Loucy (cell line): ENCODE data around the gene THPO.

Source experiments
- H2AFZ ChIP-seq: fragments of 200-600 bp; sonication (generic); 2 replicates; pipeline ENCODE4 v1.6.0; 2016; ENCODE audit warnings: antibody characterized with exemption, mild to moderate bottlenecking, low read length, moderate library complexity
- H3F3A ChIP-seq: fragments of 200-600 bp; 2 replicates; pipeline ENCODE4 v1.6.0; 2016; ENCODE audit warnings: antibody characterized with exemption, low read depth, mild to moderate bottlenecking
- H3K27me3 ChIP-seq: fragments of 200-600 bp; sonication (generic); 2 replicates; pipeline ENCODE4 v1.6.1; 2014; ENCODE audit warnings: low read length, mild to moderate bottlenecking; ENCODE audit not compliant: insufficient read depth, poor library complexity, severe bottlenecking
- H3K36me3 ChIP-seq: fragments of 200-600 bp; sonication (generic); 2 replicates; pipeline ENCODE4 v1.6.1; 2016; ENCODE audit warnings: low read length; ENCODE audit not compliant: insufficient read depth
- H3K4me1 ChIP-seq: fragments of 200-600 bp; sonication (generic); 2 replicates; pipeline ENCODE4 v1.5.1; 2014; ENCODE audit warnings: low read length, mild to moderate bottlenecking; ENCODE audit not compliant: insufficient read depth, poor library complexity, severe bottlenecking
- H3K4me2 ChIP-seq: fragments of 200-600 bp; sonication (generic); 2 replicates; pipeline ENCODE4 v1.6.0; 2014; ENCODE audit warnings: antibody characterized with exemption, low read length, low read depth, mild to moderate bottlenecking; ENCODE audit not compliant: poor library complexity, severe bottlenecking
- H3K4me3 ChIP-seq: fragments of 200-600 bp; sonication (generic); 2 replicates; pipeline ENCODE4 v1.5.1; 2014; ENCODE audit warnings: low read length, mild to moderate bottlenecking, mixed read lengths; ENCODE audit not compliant: poor library complexity, severe bottlenecking
- H3K79me2 ChIP-seq: fragments of 200-600 bp; sonication (generic); 2 replicates; pipeline ENCODE4 v1.6.1; 2014; ENCODE audit warnings: low read length; ENCODE audit not compliant: insufficient read depth
- H3K9ac ChIP-seq: fragments of 200-600 bp; sonication (generic); 2 replicates; pipeline ENCODE4 v1.6.0; 2014; ENCODE audit warnings: mild to moderate bottlenecking, low read depth, low read length, moderate library complexity; ENCODE audit not compliant: poor library complexity, severe bottlenecking
- H3K9me2 ChIP-seq: fragments of 200-600 bp; sonication (generic); replicated peaks from 2 replicates; pipeline ENCODE4 v1.6.1; 2016; ENCODE audit warnings: low read depth, low read length, mixed read lengths
- H3K9me3 ChIP-seq: fragments of 200-600 bp; sonication (generic); 2 replicates; pipeline ENCODE4 v1.6.1; 2014; ENCODE audit warnings: mild to moderate bottlenecking, antibody characterized with exemption, low read length, low read depth; ENCODE audit not compliant: insufficient read depth
- H4K20me1 ChIP-seq: fragments of 200-600 bp; sonication (generic); 2 replicates; pipeline ENCODE4 v1.6.0; 2014; ENCODE audit warnings: antibody characterized with exemption, low read length, mild to moderate bottlenecking; ENCODE audit not compliant: insufficient read depth, poor library complexity, severe bottlenecking
- EZH2phosphoT487 ChIP-seq: fragments of 200-600 bp; IDR thresholded peaks from 2 replicates; pipeline ENCODE4 v1.6.1; 2018; ENCODE audit warnings: antibody characterized with exemption, mild to moderate bottlenecking, moderate library complexity, borderline replicate concordance
- TF ChIP-seq, protein P1 (sequence below): fragments of 200-600 bp; sonication (generic); conservative IDR thresholded peaks from 2 replicates; pipeline ENCODE4 v1.5.1; 2014; ENCODE audit warnings: mild to moderate bottlenecking, antibody characterized with exemption, low read length

The THPO gene

DNA sequence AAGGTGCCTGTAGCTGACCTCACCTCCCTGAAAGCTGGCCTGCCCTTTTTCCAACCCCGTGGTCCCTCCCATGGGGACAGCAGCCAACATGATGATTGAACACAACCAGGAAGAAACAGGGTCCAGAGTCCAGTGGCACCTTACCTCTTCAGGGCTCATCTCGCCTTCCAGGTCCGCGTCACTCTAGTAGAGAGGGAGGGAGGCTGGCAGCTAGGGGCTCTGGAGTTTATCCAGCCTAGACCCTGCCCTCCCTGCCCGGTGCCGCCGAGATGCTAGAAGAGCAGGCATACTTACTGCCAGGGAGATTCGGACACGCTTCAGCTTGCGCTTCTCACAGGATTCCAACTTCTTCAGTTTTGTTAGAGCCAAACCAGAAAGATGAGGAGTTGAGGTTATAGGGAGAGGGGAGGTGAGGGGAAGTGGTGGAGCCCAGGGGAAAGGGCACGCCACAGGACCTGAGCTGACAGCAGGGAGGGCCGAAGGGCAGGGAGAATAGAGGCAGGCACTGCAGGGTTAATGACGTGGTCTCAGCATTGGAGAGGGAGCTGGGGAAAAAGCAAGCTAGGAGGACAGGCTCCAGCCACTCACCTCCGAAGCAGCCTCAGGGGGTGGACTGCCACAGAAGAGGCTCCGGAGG, 25.7 kb downstream of the THPO start:
- Histone ChIP-seq H3K4me1 (no peaks in the 10 kb centered on the region), H3K36me3 (no peaks in the 10 kb centered on the region), H3K9me2 (no peaks in the 10 kb centered on the region), H3K4me2 (no peak overlapping the region), H3K79me2 (no peaks in the 10 kb centered on the region), H3K9me3 (no peaks in the 10 kb centered on the region), H3F3A (no peaks in the 10 kb centered on the region), H3K27me3 (no peaks in the 10 kb centered on the region), H3K9ac (no peak overlapping the region), H4K20me1 (no peaks in the 10 kb centered on the region), H3K4me3 (no peak overlapping the region), H2AFZ (no peak overlapping the region)
- no peak for TF ChIP-seq EZH2phosphoT487
- TF ChIP-seq, protein P1, sequence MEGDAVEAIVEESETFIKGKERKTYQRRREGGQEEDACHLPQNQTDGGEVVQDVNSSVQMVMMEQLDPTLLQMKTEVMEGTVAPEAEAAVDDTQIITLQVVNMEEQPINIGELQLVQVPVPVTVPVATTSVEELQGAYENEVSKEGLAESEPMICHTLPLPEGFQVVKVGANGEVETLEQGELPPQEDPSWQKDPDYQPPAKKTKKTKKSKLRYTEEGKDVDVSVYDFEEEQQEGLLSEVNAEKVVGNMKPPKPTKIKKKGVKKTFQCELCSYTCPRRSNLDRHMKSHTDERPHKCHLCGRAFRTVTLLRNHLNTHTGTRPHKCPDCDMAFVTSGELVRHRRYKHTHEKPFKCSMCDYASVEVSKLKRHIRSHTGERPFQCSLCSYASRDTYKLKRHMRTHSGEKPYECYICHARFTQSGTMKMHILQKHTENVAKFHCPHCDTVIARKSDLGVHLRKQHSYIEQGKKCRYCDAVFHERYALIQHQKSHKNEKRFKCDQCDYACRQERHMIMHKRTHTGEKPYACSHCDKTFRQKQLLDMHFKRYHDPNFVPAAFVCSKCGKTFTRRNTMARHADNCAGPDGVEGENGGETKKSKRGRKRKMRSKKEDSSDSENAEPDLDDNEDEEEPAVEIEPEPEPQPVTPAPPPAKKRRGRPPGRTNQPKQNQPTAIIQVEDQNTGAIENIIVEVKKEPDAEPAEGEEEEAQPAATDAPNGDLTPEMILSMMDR: no peak

DNA sequence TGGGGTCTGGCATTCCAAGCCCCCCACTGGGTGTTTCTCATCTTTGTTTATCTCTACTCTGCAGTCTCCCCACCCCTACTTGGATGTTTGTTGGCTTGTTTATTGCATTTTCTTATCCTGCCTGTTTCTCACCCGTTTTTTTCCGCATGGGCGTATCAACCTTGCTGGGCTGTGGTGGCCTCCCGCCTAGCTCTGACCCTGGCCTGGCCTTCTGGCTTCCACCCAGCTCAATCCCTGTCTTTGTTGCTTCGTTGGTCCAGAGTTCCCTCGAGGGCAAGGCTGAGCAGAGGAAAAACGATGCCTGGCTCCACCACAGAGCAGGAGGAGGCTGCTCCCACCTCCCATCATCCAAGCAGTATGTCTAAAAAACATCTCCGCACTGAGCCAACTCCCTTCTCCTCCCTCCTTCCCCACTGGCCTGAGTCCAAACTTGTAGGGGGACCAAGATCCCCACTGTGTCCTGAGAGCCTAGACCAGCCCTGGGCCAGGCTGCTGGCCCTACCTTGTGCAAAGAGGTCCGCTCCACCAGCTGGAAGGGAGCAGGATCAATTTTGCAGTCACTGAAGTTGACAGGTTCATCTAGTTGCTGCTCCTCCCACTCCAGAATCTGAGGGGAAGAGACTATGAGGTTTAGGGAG, 26.4 kb downstream of the THPO start:
- no peaks in the 10 kb centered on the region for H3K4me1 ChIP-seq
- H3K4me2 ChIP-seq: no peak overlapping the region
- no peaks in the 10 kb centered on the region for H3K79me2 ChIP-seq
- no peaks in the 10 kb centered on the region for H3K36me3 ChIP-seq
- TF ChIP-seq, protein P1: no peak
- no peak for TF ChIP-seq EZH2phosphoT487
- H3F3A ChIP-seq: no peaks in the 10 kb centered on the region
- no peaks in the 10 kb centered on the region for H3K27me3 ChIP-seq
- H3K9ac ChIP-seq: no peak overlapping the region
- H3K9me2 ChIP-seq: no peaks in the 10 kb centered on the region
- H3K9me3 ChIP-seq: no peaks in the 10 kb centered on the region
- no peaks in the 10 kb centered on the region for H4K20me1 ChIP-seq
- no peak overlapping the region for H3K4me3 ChIP-seq
- H2AFZ ChIP-seq: no peak overlapping the region

DNA sequence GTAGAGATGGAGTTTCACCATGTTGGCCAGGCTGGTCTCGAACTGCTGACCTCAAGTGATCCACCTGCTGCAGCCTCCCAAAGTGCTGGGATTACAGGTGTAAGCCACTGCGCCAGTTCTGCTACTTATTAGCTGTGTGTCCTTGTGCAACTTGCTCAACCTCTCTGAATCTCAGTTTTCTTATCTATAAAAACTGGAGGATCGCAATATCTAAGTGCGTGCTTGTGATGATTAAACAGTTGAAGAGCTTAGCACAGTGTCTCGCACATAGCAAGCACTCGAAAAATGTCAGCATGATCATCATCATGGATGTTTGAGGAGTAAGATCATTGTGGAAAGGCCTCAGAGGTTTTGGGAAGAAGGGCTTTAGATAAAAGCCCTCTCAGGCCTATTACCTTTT, 27.4 kb downstream of the THPO start:
- H3K9me2 ChIP-seq: no peaks in the 10 kb centered on the region
- H3F3A ChIP-seq: no peaks in the 10 kb centered on the region
- H3K4me3 ChIP-seq: no peak overlapping the region
- no peaks in the 10 kb centered on the region for H3K36me3 ChIP-seq
- no peaks in the 10 kb centered on the region for H3K27me3 ChIP-seq
- no peak overlapping the region for H3K4me2 ChIP-seq
- H3K9ac ChIP-seq: no peak overlapping the region
- H3K4me1 ChIP-seq: no peaks in the 10 kb centered on the region
- H3K9me3 ChIP-seq: no peaks in the 10 kb centered on the region
- no peak overlapping the region for H2AFZ ChIP-seq
- no peak for TF ChIP-seq EZH2phosphoT487
- TF ChIP-seq, protein P1: no peak
- H3K79me2 ChIP-seq: no peaks in the 10 kb centered on the region
- H4K20me1 ChIP-seq: no peaks in the 10 kb centered on the region
